NCI-H2171 (cell line): ENCODE measurements around the gene PRDM2.

Experiments used
- DNase-seq: peaks from one replicate; lab custom pipeline; 2025; lab: John Stamatoyannopoulos, UW

The PRDM2 gene

DNA sequence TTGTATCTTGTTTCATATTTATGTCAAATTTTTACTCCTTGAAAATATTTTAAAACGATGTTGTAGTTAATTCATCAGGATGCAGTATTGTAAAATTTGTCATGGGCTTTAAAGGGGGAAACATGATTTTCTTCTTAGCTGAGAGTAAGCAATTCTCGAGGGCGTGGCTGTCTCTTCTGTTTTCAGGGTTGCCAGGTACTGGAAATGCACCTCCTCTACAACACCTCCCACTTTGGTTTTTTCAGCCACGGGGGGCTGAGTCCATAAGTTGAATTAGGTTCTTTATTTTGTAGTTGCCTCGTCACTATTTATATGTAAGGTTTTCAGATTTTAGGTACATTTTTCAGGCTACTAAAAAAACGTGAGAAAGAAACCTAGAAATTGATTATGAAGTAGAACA lies 64.0 kb downstream of the PRDM2 start:
- no peak for DNase-seq

DNA sequence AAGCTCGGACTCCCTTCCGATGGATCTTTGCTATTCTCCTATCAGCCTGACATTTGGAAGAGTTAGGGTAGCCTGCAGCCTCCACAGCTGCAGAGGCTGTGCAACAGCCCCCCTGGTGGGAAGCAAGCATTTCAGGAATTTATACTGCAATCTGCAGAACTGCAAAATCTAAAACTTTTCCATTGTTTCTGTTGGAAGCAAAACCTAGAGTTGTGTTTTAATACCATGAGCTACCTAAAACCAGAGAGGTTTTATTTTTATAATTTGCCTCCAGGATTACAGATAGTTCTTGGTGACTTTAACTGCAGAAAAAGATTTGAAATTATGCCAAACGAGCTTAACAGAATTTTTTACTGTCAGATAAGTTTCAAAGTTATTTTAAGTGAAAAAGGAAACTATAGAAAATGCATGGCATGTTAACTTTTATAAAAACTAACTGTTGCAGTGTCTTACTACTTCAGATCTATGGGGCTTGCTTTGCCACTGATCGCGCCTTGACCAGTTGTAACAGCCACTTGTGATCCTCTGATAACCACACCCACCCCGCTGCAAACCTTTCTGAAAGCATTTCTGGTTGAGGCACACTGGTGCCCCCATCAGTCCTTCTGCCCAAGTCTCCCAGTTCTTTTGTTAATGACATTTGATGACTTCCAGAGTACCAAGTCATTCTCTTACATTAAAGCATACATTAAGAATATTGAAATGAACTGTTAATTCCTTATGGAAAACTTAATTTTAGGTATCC lies 64.8 kb downstream of the PRDM2 start:
- DNase-seq: no peak

DNA sequence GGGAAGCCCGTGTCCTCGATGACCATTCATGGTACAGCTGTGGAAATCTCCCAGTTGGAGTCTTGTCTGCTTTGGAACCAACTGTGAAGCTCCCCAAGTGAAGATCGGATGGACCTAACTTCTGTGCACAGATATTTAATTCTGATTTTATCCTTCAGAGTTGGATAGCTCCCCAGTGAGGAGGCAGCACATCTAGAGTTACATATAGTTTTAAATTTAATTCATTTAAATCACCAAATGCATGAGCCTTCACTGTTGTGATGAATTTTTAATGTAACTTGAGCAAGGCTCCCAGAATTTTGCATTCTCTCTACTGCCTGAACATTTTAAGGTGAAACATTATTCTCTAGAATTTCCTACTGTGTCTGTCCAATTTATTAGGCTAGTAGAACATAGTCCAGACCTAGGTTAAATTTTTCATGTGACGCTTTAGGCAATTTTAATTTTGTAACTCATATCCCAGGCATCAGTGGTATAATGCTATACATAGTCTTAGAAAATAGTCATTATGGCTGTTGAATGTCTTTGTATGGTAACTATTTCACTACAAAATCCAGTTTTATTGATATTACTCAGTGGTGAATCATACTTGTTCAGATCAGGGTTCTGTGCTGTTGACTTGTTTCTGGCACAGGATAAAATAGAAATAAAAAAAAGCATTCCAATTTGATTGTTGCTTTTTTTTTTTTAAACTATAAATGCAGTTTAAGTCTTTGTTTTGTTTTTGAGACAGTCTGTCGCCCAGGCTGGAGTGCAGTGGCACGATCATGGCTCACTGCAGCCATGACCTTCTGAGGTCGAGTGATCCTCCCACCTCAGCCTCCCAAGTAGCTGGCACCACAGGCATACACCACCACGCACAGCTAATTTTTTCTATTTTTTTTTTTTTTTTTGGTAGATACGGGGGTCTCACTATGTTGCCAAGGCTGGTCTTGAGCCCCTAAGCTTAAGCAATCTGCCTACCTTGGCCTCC lies 66.9 kb downstream of the PRDM2 start:
- DNase-seq: no peak

DNA sequence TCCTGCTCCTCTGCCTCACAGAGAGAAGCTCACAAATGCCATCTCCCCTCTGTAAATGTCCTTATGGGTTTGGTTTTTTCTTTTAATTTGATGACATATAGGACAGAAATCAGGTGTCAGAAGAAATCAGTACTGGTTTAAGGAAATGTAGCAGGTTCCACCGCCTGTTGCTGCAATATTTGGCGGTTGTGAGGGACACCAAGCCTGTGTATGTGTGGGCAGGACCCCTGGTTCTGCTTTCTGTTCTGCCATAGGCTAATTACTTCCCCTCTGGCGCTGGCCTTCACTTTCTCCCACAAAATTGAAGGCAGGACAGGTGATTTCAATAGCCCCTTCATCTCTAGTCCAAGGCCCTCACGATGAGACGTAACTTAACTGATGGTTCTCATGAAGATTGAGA lies 69.2 kb downstream of the PRDM2 start:
- no peak for DNase-seq

DNA sequence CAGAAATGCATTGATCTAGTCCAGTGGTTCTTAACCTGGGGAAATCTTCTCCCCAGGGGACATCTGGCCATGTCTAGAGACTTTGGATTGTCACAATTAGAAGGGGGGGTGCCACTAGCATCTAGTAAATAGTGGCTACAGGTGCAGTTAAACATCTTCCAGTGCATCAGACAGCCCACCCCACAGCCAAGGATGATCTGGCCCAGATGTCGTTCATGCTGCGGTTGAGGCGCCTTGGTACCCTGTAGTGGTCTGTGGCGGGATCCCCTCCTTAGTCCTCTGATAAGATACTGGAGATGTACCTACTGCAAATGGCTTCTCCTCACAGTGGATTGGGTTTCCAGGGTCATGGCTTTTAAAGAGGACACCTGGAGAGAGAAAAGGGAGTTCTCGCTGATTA lies 69.8 kb downstream of the PRDM2 start:
- no peak for DNase-seq

DNA sequence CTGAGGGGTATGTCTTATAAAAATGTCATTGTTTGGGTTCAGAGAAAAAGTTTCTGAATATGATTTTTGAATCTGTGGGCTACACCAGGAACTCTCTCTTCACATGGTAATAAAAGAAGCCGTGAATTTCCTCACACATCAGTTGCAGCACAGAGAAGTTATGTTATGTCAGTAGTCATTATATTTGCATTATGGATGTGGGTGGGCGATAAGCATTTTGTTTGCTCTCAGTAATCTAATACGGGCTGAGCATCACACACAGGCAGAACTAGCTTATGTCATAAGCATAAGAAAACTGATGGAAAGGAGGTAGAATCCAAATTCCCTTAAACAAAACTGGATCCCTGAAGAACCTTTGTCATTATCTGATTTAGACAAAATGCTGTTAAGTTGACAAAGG lies 70.8 kb downstream of the PRDM2 start:
- DNase-seq: no peak

- DNase-seq: no peak
Observed at GRCh38 chr1:13771745-13772144, 71.8 kb downstream of the PRDM2 start.

GRCh38 chr1:13772271-13772670 lies 72.3 kb downstream of the PRDM2 start:
- DNase-seq: no peak

GRCh38 chr1:13774121-13774520 lies 74.1 kb downstream of the PRDM2 start:
- no peak for DNase-seq

DNA sequence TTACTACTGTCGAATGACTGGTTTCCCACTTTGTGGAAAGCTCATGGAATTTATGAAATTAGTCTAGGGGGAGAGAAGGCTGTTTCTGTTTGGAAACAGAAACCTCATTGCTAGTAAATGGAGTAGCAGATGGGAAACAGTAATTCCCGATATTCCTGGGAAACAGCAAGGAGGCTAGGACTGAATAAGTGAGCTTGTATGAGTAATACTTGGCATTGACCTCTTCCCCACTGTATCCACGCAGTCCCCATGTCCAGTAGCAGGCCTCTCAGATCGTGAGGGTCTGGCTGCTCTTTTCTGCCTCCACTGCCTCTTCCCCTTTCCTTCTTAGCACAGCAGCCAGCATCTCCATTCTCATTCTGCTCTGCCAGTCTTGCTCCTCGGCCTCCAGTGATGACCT lies 75.5 kb downstream of the PRDM2 start:
- DNase-seq: no peak

- no peak for DNase-seq
Observed at GRCh38 chr1:13775916-13776315, 75.9 kb downstream of the PRDM2 start.

DNA sequence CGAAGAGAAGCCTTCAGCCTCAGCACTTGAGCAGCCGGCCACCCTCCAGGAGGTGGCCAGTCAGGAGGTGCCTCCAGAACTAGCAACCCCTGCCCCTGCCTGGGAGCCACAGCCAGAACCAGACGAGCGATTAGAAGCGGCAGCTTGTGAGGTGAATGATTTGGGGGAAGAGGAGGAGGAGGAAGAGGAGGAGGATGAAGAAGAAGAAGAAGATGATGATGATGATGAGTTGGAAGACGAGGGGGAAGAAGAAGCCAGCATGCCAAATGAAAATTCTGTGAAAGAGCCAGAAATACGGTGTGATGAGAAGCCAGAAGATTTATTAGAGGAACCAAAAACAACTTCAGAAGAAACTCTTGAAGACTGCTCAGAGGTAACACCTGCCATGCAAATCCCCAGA lies 78.4 kb downstream of the PRDM2 start:
- no peak for DNase-seq

GRCh38 chr1:13779930-13780329 lies 79.9 kb downstream of the PRDM2 start:
- DNase-seq: no peak

DNA sequence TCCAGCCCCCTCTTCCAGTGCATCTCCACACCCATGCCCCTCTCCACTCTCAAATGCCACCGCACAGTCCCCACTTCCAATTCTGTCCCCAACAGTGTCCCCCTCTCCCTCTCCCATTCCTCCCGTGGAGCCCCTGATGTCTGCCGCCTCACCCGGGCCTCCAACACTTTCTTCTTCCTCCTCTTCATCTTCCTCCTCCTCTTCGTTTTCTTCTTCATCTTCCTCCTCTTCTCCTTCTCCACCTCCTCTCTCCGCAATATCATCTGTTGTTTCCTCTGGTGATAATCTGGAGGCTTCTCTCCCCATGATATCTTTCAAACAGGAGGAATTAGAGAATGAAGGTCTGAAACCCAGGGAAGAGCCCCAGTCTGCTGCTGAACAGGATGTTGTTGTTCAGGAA lies 80.8 kb downstream of the PRDM2 start:
- no peak for DNase-seq

DNA sequence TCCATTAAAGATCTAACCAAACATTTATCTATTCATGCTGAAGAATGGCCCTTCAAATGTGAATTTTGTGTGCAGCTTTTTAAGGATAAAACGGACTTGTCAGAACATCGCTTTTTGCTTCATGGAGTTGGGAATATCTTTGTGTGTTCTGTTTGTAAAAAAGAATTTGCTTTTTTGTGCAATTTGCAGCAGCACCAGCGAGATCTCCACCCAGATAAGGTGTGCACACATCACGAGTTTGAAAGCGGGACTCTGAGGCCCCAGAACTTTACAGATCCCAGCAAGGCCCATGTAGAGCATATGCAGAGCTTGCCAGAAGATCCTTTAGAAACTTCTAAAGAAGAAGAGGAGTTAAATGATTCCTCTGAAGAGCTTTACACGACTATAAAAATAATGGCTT lies 81.2 kb downstream of the PRDM2 start:
- no peak for DNase-seq

DNA sequence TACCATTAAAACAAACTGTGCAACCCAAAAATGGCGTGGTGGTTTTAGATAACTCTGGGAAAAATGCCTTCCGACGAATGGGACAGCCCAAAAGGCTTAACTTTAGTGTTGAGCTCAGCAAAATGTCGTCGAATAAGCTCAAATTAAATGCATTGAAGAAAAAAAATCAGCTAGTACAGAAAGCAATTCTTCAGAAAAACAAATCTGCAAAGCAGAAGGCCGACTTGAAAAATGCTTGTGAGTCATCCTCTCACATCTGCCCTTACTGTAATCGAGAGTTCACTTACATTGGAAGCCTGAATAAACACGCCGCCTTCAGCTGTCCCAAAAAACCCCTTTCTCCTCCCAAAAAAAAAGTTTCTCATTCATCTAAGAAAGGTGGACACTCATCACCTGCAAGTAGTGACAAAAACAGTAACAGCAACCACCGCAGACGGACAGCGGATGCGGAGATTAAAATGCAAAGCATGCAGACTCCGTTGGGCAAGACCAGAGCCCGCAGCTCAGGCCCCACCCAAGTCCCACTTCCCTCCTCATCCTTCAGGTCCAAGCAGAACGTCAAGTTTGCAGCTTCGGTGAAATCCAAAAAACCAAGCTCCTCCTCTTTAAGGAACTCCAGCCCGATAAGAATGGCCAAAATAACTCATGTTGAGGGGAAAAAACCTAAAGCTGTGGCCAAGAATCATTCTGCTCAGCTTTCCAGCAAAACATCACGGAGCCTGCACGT lies 82.1 kb downstream of the PRDM2 start:
- DNase-seq: no peak

GRCh38 chr1:13782634-13783360 lies 82.8 kb downstream of the PRDM2 start:
- no peak for DNase-seq

- DNase-seq: no peak
Observed at GRCh38 chr1:13783551-13783950, 83.6 kb downstream of the PRDM2 start.

GRCh38 chr1:13784971-13785370 lies 85.0 kb downstream of the PRDM2 start:
- no peak for DNase-seq

GRCh38 chr1:13786541-13786940 lies 86.6 kb downstream of the PRDM2 start:
- DNase-seq: no peak

DNA sequence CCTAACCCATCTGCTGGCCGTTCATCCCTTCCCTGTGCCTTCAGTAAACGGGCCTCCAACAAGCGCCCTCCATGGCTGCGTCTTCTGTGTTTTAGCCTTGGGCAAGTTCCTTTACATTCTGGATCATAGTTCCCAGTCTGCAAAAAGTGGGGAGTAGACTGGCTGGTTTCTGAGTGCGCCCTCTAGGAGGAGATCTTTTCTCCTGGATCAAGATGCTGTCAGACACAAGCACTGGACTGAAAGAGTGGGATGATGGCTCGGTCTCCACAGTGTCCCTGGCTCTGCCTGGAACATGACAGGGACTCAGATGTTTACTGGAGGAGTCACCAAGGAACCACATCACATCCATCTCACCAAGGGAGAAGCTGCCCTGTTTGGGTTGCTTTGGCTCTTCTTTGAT lies 88.8 kb downstream of the PRDM2 start:
- no peak for DNase-seq
